KOPT-K1 (cell line): ENCODE data around the gene NPIPB13.
"Not testable (repeated sequence)": the region's sequence is repeated elsewhere in the genome, so short reads cannot be mapped to it uniquely, and the experiment has no call there.

ENCODE experiments used
- H3K27ac ChIP-seq: fragments of 200-600 bp; sonication (generic); 2 replicates; pipeline ENCODE4 v1.5.1; 2016; ENCODE audit warnings: antibody characterized with exemption, mild to moderate bottlenecking, low read depth, low read length; ENCODE audit not compliant: poor library complexity, severe bottlenecking
- H3K36me3 ChIP-seq: fragments of 200-600 bp; sonication (generic); 2 replicates; pipeline ENCODE4 v1.5.1; 2017; ENCODE audit warnings: antibody characterized with exemption, mild to moderate bottlenecking, low read length, moderate library complexity; ENCODE audit not compliant: insufficient read depth
- H3K9me3 ChIP-seq: fragments of 200-600 bp; sonication (generic); 2 replicates; pipeline ENCODE4 v1.5.1; 2017; ENCODE audit warnings: antibody characterized with exemption, low read length, mild to moderate bottlenecking; ENCODE audit not compliant: insufficient read depth, poor library complexity, severe bottlenecking

Gene NPIPB13

DNA sequence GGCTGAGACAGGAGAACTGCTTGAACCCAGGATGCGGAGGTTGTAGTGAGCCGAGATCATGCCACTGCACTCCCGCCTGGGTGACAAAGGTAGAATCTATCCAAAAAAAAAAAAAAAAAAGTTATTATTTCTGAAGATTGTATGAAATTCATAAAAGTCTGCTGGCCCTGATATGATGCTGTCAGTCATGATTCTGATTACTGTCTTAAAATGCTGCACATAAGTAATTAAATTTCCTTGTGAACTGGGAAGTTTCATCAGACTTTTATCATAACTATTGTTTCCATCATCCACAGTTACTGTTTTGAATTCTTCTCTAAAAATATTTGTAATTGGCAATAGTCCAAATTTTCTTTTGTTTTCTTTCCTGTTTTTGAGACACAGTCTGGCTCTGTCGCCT is at the start of gene NPIPB13:
NPIPB13 (minus strand) TSS at position 101 of the 400 bp plus-strand sequence. CDS start 2,906 bp downstream, outside the sequence.
- not testable (repeated sequence) for H3K9me3 ChIP-seq, H3K36me3 ChIP-seq, H3K27ac ChIP-seq

DNA sequence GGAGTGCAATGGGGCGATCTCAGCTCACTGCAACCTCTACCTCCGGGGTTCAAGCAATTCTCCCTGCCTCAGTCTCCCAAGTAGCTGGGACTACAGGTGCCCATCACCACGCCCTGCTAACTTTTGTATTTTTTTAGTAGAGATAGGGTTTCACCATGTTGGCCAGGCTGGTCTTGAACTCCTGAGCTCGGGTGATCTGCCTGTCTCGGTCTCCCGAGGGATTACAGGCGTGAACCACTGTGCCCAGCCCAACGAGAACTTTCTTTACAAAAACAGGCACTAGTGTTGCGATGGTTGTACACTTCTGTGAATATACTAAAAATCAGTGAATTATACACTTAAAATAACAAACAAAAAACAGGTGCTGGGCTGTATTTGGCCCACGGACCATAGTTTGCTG is 34.1 kb upstream of the NPIPB13 start:
- not testable (repeated sequence) for H3K27ac ChIP-seq, H3K36me3 ChIP-seq

GRCh38 chr16:30278523-30278922 is 30.2 kb upstream of the NPIPB13 start:
- not testable (repeated sequence) for H3K27ac ChIP-seq, H3K9me3 ChIP-seq, H3K36me3 ChIP-seq

More for the DNA sequence above, 34.1 kb upstream of the NPIPB13 start:
- H3K9me3 ChIP-seq = not testable (repeated sequence)

DNA sequence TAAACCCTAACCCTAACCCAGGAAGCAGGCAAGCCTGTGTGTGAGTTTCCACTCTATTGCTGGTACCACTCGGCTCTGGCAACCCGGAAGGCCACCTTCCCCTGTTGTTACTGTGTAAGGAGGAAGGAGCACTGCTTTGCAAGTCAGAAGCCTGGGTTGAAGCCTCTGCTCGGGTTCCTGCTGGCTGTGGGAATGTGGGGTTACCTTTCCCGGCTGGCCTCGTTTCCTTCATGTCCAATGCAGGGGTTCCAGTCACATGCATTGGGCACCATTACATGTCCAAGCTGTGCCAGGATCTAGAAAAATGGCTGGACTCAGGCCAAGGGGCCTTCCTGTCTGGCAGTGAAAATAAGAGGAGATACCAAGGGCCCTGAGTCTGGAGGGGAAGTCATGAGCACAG is 31.2 kb downstream of the NPIPB13 start:
- H3K36me3 ChIP-seq, H3K9me3 ChIP-seq, H3K27ac ChIP-seq: not testable (repeated sequence)

DNA sequence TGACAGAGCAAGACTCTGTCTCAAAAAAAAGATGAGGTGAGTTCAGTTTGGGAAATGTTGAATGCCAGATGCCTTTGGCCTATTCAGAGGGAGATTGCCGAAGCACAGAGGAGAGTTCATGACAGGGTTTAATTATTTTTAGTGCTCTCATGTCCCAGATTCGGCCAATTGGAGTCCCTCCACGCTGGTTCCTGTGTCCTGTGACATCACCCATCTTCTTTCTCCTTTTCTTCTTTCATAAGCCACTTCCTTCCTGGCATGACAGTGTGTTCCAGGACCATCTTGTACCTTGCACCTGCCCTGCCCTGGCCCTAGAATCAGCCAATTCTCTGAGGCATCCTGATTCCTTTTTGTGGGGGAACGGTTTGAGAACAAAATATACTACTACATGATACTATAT is 36.9 kb downstream of the NPIPB13 start:
- H3K27ac ChIP-seq, H3K9me3 ChIP-seq, H3K36me3 ChIP-seq: not testable (repeated sequence)

- not testable (repeated sequence) for H3K9me3 ChIP-seq, H3K27ac ChIP-seq, H3K36me3 ChIP-seq
Measured at GRCh38 chr16:30209032-30209431, 39.2 kb downstream of the NPIPB13 start.

DNA sequence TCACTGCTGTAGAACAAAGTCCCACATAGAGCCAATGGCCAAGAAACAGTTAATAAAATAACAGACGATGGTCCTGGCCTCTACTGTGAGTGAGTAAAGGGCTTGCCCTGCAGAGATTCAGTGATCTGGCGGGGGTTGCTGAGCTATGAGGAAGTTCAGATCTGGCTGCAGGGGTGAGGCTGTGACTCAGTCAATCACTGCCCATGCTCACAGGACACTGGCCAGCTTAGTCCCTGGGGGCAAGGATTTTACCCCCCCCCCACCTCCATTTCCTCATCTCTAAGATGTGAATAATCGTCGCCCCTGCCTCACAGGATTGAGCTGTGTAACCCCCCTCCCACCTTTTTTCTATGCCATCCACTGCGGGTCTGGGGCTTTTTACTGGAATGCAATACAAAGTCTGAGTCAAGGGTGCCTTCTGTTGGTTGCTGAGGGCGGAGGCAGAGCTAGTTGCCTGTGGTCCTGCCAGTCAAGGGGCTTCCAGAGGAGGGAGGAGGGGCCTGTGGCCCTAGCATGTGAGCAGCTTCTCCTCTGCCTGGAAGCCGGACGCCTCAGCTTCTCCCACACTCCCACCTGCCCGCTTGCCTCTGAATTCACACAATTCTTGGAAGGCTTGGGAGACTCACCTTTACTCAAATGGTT is 41.1 kb downstream of the NPIPB13 start:
- H3K36me3 ChIP-seq, H3K9me3 ChIP-seq, H3K27ac ChIP-seq: not testable (repeated sequence)

- not testable (repeated sequence) for H3K36me3 ChIP-seq, H3K9me3 ChIP-seq, H3K27ac ChIP-seq
Measured at GRCh38 chr16:30206252-30206651, 42.0 kb downstream of the NPIPB13 start.

- not testable (repeated sequence) for H3K36me3 ChIP-seq, H3K9me3 ChIP-seq, H3K27ac ChIP-seq
Measured at GRCh38 chr16:30205541-30206236, 42.6 kb downstream of the NPIPB13 start.

- H3K27ac ChIP-seq, H3K36me3 ChIP-seq: not testable (repeated sequence)
Measured at GRCh38 chr16:30199608-30200343, 48.5 kb downstream of the NPIPB13 start.

DNA sequence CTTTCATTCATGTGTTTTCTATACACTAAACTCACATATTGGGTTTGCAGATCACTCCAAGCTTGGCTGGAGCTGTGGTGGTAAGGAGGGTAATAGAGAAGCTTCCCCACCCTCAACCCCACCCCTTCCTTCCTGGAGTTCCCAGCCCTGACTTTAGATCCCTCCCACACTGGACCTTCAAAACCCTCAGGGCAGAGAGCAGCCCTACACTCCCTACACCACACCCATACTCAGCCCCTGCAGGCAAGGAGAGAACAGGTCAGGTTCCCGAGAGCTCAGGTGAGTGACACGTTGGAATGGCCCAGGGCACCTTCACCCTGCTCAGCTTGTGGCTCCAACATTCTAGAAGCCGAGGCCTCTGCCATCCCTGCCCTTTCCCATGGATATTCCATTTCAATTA is 49.2 kb downstream of the NPIPB13 start, which contains the start of gene SULT1A3:
SULT1A3 (plus strand) TSS at position 207 of the 400 bp plus-strand sequence. CDS start 1,474 bp downstream, outside the sequence.
- H3K9me3 ChIP-seq, H3K27ac ChIP-seq, H3K36me3 ChIP-seq: not testable (repeated sequence)

More at GRCh38 chr16:30199608-30200343, 48.5 kb downstream of the NPIPB13 start:
- not testable (repeated sequence) for H3K9me3 ChIP-seq
